ENCODE data around the gene BAD. TPM values are rescaled to one million over a fixed set of nuclear protein-coding genes. Genes with fewer than 3 reads are reported as not detected.
"Not testable (repeated sequence)": the region's sequence is repeated elsewhere in the genome, so short reads cannot be mapped to it uniquely, and the experiment has no call there.

BAD gene
- polyA plus RNA-seq (ENCODE audit: insufficient read length) = 37.9 TPM
- long read RNA-seq, donor 1, transcript BAD-203 (3 exons, 1,157 nt) = minor isoform, 15 of 96 reads
- long read RNA-seq, donor 1, transcript BAD-201 (4 exons, 929 nt) = major isoform, 35 of 96 reads
- long read RNA-seq, donor 1, transcript BAD-205 (2 exons, 325 nt) = minor isoform, 7 of 96 reads
- long read RNA-seq, donor 1, partial matches to known transcripts = 32 of 96 reads
- long read RNA-seq, donor 1, other reads (novel, unspliced or antisense) = 6 of 96 reads
- long read RNA-seq, donor 2, transcript BAD-201 (4 exons, 929 nt) = major isoform, 32 of 58 reads
- long read RNA-seq, donor 2, partial matches to known transcripts = 21 of 58 reads
- long read RNA-seq, donor 2, other reads (novel, unspliced or antisense) = 0 of 58 reads
- long read RNA-seq, donor 3, transcript BAD-203 (3 exons, 1,157 nt) = minor isoform, 11 of 42 reads
- long read RNA-seq, donor 3, transcript BAD-201 (4 exons, 929 nt) = major isoform, 28 of 42 reads
- long read RNA-seq, donor 3, partial matches to known transcripts = 0 of 42 reads
- long read RNA-seq, donor 3, other reads (novel, unspliced or antisense) = 0 of 42 reads
- long read RNA-seq, donor 4, partial matches to known transcripts = 0 of 6 reads
- long read RNA-seq, donor 4, other reads (novel, unspliced or antisense) = 0 of 6 reads
- long read RNA-seq, donor 5, transcript BAD-201 (4 exons, 929 nt) = major isoform, 56 of 105 reads
- long read RNA-seq, donor 5, transcript BAD-203 (3 exons, 1,157 nt) = minor isoform, 28 of 105 reads
- long read RNA-seq, donor 5, partial matches to known transcripts = 10 of 105 reads
- long read RNA-seq, donor 5, other reads (novel, unspliced or antisense) = 8 of 105 reads
- long read RNA-seq, donor 6, transcript BAD-201 (4 exons, 929 nt) = major isoform, 52 of 681 reads
- long read RNA-seq, donor 6, transcript BAD-203 (3 exons, 1,157 nt) = minor isoform, 18 of 681 reads
- long read RNA-seq, donor 6, partial matches to known transcripts = 542 of 681 reads
- long read RNA-seq, donor 6, other reads (novel, unspliced or antisense) = 64 of 681 reads
- long read RNA-seq, donor 7, transcript BAD-203 (3 exons, 1,157 nt) = minor isoform, 17 of 91 reads
- long read RNA-seq, donor 7, transcript BAD-201 (4 exons, 929 nt) = major isoform, 69 of 91 reads
- long read RNA-seq, donor 7, partial matches to known transcripts = 0 of 91 reads
- long read RNA-seq, donor 7, other reads (novel, unspliced or antisense) = 0 of 91 reads
- long read RNA-seq, donor 8, transcript BAD-201 (4 exons, 929 nt) = major isoform, 16 of 25 reads
- long read RNA-seq, donor 8, transcript BAD-203 (3 exons, 1,157 nt) = minor isoform, 8 of 25 reads
- long read RNA-seq, donor 8, partial matches to known transcripts = 0 of 25 reads
- long read RNA-seq, donor 8, other reads (novel, unspliced or antisense) = 0 of 25 reads

GRCh38 chr11:64284048-64284961 lies at the start of gene BAD:
BAD (minus strand) TSS chr11:64284665; CDS start chr11:64284368, 297 bp downstream.
- peak; percentile 93 for DNase-seq

GRCh38 chr11:64333556-64333955 lies 49.1 kb upstream of the BAD start:
- no peak for DNase-seq

DNA sequence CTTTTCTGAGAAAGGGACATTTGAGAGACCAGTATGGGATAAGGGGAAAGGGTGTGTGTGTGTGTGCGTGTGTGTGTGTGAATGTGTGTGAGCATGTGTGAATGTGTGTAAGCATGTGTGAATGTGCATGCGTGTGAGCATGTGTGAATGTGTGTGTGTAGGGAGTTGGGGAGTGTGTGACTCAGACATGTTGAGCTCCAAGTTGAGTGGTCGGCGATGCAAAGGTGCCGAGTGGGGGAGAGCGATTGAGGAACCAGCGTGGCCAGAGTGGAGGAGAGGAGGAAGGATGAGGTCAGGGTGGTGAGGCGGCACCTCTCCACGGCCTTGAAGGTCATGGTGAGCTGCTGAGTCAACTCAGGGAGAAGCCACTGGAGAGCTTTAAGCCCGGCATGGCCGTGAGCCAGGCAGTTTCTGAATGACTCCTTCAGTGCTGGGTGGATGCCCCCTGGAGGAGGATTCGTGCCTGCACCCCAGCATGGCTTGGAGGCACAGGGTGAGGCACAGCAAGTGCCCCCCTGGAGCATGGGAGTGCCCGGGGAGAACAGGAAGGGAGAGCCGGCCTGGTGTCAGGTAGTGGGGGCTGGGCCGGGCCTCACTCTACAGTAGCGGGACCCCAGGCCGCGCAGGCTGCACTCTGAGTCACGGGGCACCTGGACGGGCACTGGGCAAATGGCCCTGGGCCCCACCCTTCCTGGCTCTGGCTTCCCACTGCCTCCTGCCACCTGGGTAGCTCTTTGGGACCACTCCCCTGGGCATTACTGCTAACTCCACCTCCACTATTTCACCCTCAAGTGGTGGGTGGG lies 47.3 kb upstream of the BAD start:
- DNase-seq = no peak

- no peak for DNase-seq
Observed at GRCh38 chr11:64330888-64331287, 46.4 kb upstream of the BAD start.

DNA sequence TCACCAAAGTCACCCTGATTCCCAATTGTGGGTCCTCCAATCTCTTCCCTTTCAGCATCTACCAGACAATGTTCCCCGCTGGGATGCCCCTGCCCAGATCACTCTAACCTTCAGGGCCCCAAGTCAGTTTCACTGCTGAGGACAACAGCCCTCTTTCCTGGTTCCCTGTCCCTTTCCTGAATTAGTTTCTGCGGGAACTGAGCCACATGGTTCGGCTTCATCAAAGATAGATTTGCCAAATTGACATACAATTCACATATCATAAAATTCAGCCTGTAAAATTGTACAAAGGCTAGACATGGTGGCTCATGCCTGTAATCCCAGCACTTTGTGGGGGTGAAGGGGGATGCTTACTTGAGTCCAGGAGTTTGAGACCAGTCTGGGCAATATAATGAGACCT lies 43.5 kb upstream of the BAD start:
- DNase-seq = no peak

- no peak for DNase-seq
Observed at GRCh38 chr11:64327375-64327774, 42.9 kb upstream of the BAD start.

DNA sequence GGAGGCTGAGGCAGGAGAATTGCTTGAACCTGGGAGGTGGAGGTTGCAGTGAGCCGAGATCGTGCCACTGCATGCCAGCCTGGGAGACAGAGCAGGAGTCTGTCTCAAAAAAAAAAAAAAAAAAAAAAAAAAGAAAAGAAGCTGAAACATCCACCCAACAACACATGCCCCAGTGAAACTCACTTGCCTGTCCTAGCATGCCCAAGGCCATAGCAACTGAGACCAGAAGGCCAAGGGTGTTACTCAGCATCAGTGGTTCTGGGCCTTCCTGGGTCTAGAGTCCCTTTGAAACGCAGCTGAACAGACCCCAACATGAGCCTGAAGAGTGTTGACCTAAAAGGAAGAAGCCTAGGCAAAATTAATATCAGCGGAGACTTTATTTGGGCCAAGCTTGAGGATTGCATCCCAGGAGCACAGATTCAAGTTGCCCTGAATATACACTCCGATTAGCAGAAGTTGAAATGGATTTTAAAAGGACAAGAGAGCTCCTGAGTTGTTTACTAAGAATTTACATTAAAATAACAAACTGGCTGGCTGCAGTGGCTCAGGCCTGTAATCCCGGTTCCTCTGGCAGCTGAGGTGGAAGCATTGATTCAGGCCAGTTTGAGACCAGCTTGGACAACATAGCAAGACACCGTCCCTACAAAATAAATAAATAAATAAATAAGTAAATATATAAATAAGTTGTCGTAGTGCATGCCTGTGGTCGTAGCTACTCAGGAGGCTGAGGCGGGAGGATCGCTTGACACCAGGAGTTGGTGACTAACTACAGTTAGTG lies 40.4 kb upstream of the BAD start:
- DNase-seq = no peak

DNA sequence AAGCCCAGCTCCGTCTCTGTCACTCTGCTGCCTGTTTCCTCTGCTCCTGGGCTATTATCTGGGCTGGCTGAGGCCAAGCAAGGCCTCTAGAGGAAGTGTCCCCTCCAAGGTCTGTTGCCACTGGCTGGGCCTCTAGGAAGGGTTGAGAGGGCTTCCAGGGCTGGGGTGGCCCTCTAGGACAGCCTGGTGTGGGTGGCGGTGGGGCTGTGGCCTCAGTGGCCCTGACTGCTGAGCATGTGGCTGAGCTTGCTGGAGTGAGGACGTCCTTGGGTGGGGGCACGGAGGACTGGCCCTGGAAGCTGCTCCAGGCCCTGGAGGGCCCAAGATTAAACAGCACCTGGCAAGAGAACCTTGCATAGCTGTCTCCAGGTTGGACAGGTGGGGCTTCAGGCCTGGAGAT lies 39.5 kb upstream of the BAD start:
- not testable (repeated sequence) for DNase-seq

GRCh38 chr11:64323373-64323772 lies 38.9 kb upstream of the BAD start:
- no peak for DNase-seq

- DNase-seq = no peak
Observed at GRCh38 chr11:64322925-64323260, 38.4 kb upstream of the BAD start.

GRCh38 chr11:64321533-64321932 lies 37.1 kb upstream of the BAD start:
- no peak for DNase-seq

DNA sequence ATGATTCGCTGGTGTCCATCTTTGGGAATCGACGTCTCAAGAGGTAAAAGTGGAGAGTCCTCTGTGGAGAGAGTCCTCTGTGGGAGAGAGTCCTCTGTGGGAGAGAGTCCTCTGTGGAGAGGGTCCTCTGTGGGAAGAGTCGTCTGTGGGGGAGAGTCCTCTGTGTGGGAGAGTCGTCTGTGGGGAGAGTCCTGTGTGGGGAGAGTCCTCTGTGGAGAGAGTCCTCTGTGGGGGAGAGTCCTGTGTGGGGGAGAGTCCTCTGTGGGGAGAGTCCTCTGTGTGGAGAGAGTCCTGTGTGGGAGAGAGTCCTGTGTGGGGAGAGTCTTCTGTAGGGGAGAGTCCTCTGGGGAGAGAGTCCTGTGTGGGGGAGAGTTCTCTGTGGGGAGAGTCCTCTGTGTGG lies 36.6 kb upstream of the BAD start:
- no peak for DNase-seq

DNA sequence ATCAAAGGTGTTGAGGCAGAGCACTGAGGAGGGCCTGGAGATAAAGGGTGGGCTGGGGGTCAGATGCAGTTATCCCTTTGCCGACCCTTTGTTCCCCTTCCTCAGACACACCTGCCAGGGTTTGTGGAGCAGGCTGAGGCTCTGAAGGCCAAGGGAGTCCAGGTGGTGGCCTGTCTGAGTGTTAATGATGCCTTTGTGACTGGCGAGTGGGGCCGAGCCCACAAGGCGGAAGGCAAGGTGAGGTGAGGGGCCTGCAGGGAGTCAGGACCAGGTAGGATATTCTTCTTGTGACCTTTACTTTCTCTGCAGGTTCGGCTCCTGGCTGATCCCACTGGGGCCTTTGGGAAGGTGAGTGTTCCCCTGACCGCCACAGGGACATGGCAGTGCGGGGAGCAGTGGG lies 36.1 kb upstream of the BAD start:
- DNase-seq = no peak

DNA sequence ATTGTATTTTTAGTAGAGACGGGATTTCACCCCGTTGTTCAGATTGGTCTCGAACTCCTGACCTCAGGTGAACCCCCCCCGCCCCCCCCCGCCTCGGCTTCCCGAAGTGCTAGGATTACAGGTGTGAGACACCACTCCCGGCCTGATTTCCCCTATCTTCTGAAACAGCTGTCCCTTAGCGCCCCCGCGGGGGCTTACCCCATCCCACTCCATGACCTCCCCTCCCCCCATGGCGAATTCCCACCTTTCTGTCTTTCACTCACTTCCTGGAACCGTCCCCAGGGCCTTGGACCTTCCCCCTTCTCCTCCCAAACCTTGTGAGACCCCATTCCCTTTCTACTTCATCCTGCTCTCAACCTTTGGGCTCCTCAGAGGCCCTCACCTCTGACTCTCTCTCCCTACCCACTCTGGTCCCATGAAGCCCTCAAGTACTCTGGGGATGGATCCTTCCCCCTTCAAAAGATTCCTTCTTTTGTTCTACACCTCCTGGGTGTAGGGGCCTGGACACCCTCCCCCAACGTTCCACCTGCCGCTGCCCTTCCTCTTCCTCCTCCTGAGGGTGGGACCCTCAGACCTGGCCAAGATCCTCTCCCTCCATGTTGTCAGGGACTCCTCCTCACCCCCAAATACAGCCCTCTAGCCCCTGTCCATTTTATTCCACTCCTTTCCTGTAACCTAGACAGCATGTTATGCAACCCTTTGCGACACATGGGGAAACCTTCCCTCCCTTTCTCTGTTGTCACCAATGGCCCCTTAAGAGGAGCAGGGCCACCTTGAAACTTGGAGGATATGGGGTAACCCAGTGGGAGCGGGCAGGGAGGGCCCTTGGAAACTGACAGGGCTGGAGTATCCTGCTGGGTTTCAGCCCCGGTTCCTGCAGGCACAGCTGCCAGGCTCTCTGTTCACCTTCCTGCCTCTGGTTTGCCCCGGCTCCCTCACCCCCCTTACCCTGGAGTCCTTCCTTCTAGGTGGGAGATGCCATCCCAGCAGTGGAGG lies 34.6 kb upstream of the BAD start:
- DNase-seq = no peak

GRCh38 chr11:64317961-64318765 lies 33.7 kb upstream of the BAD start, which contains the start of gene PRDX5:
PRDX5 (plus strand) TSS chr11:64318121; CDS start chr11:64318216, 95 bp downstream.
- peak; percentile 93 for DNase-seq

- peak; percentile 96 for DNase-seq
Observed at GRCh38 chr11:64317325-64317960, 33.0 kb upstream of the BAD start, which contains the start of gene TRMT112. TRMT112 (minus strand) TSS chr11:64317559; CDS start chr11:64317526, 33 bp downstream.
